Measurements from ENCODE around the gene ORMDL3. TPM values are rescaled to one million over a fixed set of nuclear protein-coding genes. Genes with fewer than 3 reads are reported as not detected.

The ORMDL3 gene
- total RNA-seq, 1 experiment from 2014 or later: 58.6 TPM

GRCh38 chr17:39937447-39937846, 10.0 kb upstream of the ORMDL3 start:
- Histone ChIP-seq H2BK15ac (ENCODE audit: low read depth, low read length) (no peak overlapping the region), H3K23ac (ENCODE audit: insufficient read length, low read depth, low read length) (no peak overlapping the region), H2BK120ac (ENCODE audit: low read depth, low read length, poor library complexity, severe bottlenecking) (no peak overlapping the region), H3K4me2 (ENCODE audit: insufficient read depth, insufficient read length, low read length) (no peak overlapping the region), H3K79me1 (ENCODE audit: insufficient read depth, low read depth, low read length, poor library complexity, severe bottlenecking) (no peaks in the 10 kb centered on the region), H3K18ac (ENCODE audit: insufficient read length, low read depth, low read length) (no peak overlapping the region), H2BK12ac (ENCODE audit: insufficient read length, low read depth, low read length) (no peak overlapping the region), H3K4me1 (ENCODE audit: insufficient read depth, low read length) (no peaks in the 10 kb centered on the region; the same call in 1 of the 2 replicates), H4K8ac (replicated peaks; ENCODE audit: insufficient read length, low read depth, low read length) (no peak overlapping the region), H2BK5ac (ENCODE audit: insufficient read length, low read length) (no peak overlapping the region), H3K9ac (ENCODE audit: extremely low read depth, insufficient read length, low read length) (no peak overlapping the region), H3K79me2 (ENCODE audit: insufficient read depth, low read length) (no peaks in the 10 kb centered on the region), H3K56ac (ENCODE audit: insufficient read length, low read depth, low read length) (no peak overlapping the region), H3K27me3 (ENCODE audit: insufficient read depth, low read length) (no peaks in the 10 kb centered on the region), H2AFZ (ENCODE audit: low read length) (no peak overlapping the region), H3T11ph (ENCODE audit: low read length) (no peak overlapping the region), H3K14ac (ENCODE audit: insufficient read depth, low read length) (no peak overlapping the region), H2AK5ac (ENCODE audit: insufficient read length, low read length) (no peak overlapping the region), H3K27ac (ENCODE audit: insufficient read length, low read depth, low read length) (no peak overlapping the region), H3K4ac (ENCODE audit: low read depth, low read length) (no peak overlapping the region), H3K23me2 (ENCODE audit: insufficient read length, low read depth, low read length, poor library complexity, severe bottlenecking) (no peaks in the 10 kb centered on the region), H4K91ac (ENCODE audit: insufficient read length, low read depth, low read length) (no peak overlapping the region), H3K9me3 (ENCODE audit: control insufficient read depth, low read depth, low read length) (no peaks in the 10 kb centered on the region), H4K5ac (ENCODE audit: insufficient read length, low read depth, low read length) (no peak overlapping the region), H4K20me1 (ENCODE audit: control insufficient read depth, insufficient read depth, insufficient read length) (no peaks in the 10 kb centered on the region), H2BK20ac (ENCODE audit: low read depth, low read length, poor library complexity, severe bottlenecking) (no peak overlapping the region)
- H3K9me3 Mint-ChIP-seq: no peaks in the 10 kb centered on the region
- H3K27me3 Mint-ChIP-seq (ENCODE audit: low read depth): peaks cover 4% of the 10 kb centered on the region
- H3K4me3 Mint-ChIP-seq: no peak overlapping the region
- H3K36me3 Mint-ChIP-seq (ENCODE audit: insufficient read depth in 1 of 3, low read depth in 3 of 3): no peaks in the 10 kb centered on the region
- no CpG with 5 or more reads among the region's 3 CpGs for WGBS (ENCODE audit: extremely low coverage, insufficient read length, low lambda C conversion rate)
- H3K27ac Mint-ChIP-seq: no peak overlapping the region; a peak in 1 of 7 replicates
- no peak for TF ChIP-seq CTCF (conservative IDR thresholded peaks at IDR 0.05)
- no peak for DNase-seq
- peaks cover 9 to 21% of the 10 kb centered on the region in 2 experiments for H3K4me1 Mint-ChIP-seq

All from H9 (cell line).